ENCODE results near the gene TOP1.
"Not testable (repeated sequence)": the region's sequence is repeated elsewhere in the genome, so short reads cannot be mapped to it uniquely, and the experiment has no call there.

The TOP1 gene

DNA sequence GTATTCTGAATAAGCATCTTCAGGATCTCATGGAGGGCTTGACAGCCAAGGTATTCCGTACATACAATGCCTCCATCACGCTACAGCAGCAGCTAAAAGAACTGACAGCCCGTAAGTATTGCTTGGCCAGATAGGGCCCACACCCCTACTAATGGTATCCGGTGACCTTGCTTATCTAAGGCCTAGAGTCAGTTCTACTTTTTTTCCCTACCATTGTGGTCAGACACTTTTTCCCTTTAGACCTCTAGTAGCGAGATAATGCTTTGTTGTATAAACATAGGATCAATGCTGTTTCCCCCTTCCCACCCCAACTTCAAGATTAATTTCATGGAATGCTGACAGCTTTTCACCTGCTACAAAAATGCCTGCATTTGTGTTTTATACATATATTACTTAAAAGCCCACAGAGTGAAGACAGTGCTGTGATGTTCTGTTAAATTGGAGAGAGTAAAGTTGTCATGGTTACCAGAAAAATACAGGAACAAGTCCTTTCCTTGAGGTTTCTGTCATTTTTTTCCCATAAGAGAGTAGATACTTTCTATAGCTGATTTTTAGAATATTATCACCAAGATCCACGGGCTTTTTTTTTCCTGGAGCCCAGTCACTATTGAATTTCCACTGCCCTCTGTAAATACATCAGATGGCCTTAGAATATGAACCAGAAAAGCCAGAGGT, 87.8 kb downstream of the TOP1 start:
- in situ Hi-C loops (cut with MboI; ENCODE audit: low pct_unique_long_range_greater_than_20kb, low sequenced_read_pairs) = no loop called here
- DNase-seq = no peak

DNA sequence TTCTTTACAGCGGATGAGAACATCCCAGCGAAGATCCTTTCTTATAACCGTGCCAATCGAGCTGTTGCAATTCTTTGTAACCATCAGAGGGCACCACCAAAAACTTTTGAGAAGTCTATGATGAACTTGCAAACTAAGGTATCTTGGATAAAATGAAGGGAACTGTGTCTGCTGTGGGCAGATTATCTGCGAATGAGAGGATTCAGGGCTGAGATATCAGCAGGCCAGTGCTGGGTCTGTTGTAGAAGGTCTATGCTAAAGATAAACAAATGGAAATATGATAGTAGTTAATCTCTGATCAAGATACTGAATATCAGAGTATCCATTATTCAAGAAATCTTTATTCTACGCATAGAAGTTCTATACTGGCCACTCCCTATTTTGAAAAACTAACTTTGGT, 89.5 kb downstream of the TOP1 start:
- DNase-seq; in situ Hi-C loops (cut with MboI; ENCODE audit: low pct_unique_long_range_greater_than_20kb, low sequenced_read_pairs): not testable (repeated sequence)

DNA sequence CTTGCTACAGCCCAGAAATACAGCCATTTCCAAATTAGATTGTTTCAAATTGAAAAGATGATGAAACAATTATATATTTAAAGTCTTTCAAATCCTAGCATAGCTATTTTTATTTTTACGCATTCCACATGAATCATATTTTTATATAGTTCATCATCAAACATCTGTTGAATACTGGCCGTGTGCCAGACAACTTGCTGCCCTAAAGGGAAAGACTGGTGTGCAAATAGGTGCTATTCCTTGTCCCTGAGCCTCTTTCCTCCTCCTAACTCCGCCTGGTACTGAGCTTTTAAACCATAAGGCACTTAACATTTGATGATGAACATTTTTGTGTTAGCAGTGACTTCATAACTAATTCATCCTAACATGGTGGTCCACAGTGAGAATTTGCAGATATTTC, 90.0 kb downstream of the TOP1 start:
- no peak for DNase-seq

DNA sequence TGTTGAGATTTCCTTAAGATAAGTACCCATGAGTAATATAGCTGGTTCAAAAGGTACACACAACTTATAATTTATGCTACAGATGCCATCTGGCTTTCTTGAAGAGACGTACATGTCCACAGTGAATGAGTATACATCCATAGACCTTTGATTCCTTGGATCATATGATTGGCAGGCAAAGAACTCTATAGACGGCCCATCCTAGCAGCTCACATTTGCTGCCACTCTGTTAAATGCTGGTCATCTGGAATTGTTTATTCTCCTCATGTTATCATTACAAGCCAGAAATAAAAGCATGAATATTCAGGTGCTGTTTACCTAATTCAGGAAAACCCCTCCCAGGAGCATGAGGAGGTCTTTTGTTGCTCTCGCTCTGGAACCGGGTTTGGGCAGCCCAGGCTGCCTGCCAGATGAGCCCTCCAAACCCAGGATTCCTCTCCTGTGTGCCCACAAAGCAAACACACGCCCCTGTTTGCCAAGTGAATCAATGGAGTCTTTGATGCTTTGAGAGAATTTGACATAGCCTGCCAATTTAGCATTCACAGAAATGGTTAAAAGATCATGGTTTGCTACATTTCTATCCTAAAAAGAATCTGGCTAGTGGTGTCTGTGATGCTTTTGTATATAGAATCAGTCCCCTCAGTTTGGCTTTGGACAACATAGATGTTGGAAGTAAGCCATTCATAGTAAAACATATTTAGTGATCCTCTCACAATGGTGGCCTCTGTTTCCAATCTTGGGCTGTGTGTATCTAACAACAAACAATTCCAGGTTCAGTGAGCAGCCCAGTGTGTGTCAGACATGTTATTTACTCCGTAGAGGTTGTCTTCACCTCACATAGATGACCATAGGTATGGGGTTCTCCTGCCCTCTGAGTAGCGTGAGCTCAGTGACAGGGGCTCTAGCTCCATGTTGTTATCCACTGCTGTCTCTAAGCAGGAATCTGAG, 91.3 kb downstream of the TOP1 start:
- DNase-seq = no peak
- in situ Hi-C loops (cut with MboI; ENCODE audit: low pct_unique_long_range_greater_than_20kb, low sequenced_read_pairs) = no loop called here

More for the DNA sequence above, 90.0 kb downstream of the TOP1 start:
- in situ Hi-C loops (cut with MboI; ENCODE audit: low pct_unique_long_range_greater_than_20kb, low sequenced_read_pairs) = no loop called here

DNA sequence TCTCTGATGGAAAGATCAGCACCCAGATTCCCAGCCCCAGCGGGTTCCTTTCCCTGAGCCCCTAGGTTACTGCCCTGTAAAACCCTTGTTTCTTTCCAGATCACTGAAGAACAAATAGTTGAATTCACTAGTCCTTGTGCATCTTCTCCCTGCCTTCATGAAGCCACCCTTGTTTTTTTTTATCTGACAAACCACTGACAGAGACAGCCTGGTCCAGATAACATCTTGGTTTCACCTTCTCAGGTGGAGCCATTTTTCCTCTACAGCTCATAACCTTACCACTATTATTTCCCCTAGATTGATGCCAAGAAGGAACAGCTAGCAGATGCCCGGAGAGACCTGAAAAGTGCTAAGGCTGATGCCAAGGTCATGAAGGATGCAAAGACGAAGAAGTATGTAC, 92.8 kb downstream of the TOP1 start:
- in situ Hi-C loops (cut with MboI; ENCODE audit: low pct_unique_long_range_greater_than_20kb, low sequenced_read_pairs) = no loop called here
- no peak for DNase-seq

DNA sequence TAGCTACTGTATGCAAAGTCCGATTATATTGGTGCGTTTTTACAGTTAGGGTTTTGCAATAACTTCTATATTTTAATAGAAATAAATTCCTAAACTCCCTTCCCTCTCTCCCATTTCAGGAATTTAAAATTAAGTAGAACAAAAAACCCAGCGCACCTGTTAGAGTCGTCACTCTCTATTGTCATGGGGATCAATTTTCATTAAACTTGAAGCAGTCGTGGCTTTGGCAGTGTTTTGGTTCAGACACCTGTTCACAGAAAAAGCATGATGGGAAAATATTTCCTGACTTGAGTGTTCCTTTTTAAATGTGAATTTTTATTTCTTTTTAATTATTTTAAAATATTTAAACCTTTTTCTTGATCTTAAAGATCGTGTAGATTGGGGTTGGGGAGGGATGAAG, 95.0 kb downstream of the TOP1 start:
- no peak for DNase-seq
- in situ Hi-C loops (cut with MboI; ENCODE audit: low pct_unique_long_range_greater_than_20kb, low sequenced_read_pairs) = no loop called here

DNA sequence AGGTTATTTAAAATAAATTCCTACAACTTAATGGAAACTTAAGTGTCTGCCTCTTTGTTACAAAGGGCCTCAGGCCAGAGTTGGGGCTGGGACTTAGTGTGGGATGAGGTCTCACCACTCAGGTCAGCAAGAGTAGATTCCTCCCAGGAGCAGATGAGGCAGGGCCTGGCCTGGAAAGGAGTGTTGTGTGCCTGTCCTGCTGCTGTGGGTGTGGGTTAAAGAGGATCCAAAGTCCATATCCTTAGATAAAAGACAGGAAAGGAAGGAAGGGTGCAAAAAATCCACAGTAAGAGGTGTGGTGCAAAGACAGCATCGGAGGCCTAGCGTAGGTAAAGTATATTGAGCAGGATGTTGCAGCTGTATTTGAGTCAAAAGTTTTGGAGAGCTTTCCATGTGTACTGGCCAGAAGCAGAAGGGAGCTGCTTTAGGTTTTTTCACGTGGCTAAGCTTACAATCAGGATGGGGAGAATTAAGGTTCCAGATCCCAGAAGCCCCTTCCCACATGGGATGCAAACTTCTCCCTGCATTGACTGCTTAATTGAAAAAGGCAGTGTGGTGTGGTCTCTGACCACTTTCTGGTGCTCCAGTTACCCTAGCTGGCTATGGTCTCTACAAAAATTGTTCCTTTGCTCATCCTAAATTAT, 96.0 kb downstream of the TOP1 start:
- in situ Hi-C loops (cut with MboI; ENCODE audit: low pct_unique_long_range_greater_than_20kb, low sequenced_read_pairs) = no loop called here
- DNase-seq = no peak

DNA sequence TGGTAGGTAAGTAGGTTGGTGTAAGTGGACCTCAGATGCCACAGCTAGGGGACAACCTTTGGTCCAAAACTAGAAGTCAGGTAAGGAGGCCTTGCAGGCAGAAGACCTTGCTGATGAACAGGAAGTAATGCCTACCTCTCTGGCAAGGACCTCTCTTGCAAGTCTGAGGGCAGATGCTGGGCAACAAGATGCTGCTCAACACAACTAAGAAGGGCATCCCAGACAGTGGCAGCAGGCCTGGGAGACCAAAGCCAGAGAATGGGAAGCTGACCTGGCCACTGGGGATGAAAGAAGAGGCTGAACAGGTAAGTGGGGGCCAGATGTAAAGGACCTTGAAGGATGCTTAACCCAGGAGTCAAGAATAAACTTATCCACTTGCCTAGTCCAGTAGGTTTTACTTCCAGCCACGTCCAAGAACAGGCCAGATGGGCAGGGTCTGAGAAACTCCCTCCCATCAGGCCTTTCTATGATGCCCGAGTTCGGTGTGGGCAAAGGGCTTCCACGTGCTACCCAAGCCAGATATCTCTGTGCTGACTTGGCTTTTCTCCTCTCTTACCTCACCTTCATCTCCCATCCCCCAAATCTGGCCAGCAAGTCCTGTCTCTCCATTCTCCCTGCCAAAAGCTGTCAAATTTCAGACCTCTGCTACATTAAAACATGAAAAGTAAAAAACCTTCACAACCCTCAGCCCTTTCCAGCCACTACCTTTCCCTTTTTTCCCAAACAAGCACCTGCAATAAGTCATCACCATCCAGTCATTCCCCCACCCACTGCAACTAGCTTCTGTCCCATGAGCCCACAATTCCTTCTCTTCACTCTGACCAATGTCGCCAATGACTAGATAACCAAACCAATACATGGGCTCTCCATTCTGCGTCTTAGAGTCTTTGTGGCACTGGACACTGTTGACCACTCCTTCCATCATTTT, 97.2 kb downstream of the TOP1 start:
- DNase-seq = no peak
- in situ Hi-C loops (cut with MboI; ENCODE audit: low pct_unique_long_range_greater_than_20kb, low sequenced_read_pairs) = no loop called here

DNA sequence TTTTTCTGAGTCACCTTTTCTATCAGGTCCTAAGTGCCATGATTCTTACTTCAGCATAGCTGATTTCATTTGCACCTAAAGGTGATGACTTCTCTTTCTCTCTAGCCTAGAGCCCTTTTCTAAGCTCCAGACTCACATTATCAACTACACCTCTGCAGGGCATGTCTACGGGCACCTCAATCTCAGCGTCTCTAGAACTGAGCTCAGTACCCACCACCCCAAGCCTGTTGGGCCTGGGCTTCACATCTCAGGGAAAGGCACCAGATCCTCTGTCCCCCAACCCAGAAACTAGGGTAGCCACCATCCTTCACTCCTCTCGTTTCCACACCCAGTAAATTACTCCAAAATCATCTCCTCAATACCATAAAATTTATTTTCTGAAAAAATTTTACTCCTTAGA, 98.1 kb downstream of the TOP1 start:
- DNase-seq = no peak
- in situ Hi-C loops (cut with MboI; ENCODE audit: low pct_unique_long_range_greater_than_20kb, low sequenced_read_pairs) = no loop called here

DNA sequence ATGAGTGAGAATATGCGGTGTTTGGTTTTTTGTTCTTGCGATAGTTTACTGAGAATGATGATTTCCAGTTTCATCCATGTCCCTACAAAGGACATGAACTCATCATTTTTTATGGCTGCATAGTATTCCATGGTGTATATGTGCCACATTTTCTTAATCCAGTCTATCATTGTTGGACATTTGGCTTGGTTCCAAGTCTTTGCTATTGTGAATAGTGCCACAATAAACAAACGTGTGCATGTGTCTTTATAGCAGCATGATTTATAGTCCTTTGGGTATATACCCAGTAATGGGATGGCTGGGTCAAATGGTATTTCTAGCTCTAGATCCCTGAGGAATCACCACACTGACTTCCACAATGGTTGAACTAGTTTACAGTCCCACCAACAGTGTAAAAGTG, 99.7 kb downstream of the TOP1 start:
- in situ Hi-C loops (cut with MboI; ENCODE audit: low pct_unique_long_range_greater_than_20kb, low sequenced_read_pairs); DNase-seq: not testable (repeated sequence)

DNA sequence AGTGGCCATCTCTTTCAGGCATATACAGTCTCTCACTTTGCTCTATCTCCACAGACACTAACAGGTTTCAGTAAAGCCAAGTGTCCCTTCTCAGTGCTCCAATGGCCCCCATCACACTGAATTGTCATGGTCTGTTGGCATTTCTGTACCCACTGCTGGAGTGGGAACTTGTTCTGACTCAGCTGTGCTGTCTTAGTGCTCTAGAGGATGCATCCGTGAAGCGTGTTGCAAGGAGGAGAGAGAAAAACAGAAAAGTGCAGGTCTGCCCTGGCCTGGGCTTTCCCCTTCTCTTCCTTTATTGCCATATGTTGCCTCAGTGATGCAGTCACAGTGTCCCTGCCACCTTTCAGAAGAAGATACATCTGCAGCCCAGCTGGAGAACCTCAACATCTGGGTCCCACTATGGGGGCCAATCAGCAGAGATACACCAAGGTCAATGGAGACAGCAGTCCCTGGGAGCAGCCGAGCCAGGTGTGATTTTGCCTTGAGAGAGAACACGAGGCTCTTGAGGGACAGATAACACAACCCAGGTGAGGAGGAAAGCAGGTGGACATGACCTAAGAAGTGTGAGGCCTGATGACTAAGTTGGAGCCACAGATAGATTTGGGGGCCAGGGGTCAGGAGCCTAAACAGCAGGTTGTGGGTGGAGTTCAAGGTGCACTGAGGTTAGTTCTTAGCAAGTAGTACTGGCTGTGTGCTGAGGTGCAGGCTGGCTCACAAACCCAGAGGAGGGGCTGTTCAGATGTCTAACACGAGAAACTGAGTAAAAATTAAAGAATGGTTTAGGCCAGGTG, 103.2 kb downstream of the TOP1 start:
- in situ Hi-C loops (cut with MboI; ENCODE audit: low pct_unique_long_range_greater_than_20kb, low sequenced_read_pairs) = no loop called here
- DNase-seq = no peak

DNA sequence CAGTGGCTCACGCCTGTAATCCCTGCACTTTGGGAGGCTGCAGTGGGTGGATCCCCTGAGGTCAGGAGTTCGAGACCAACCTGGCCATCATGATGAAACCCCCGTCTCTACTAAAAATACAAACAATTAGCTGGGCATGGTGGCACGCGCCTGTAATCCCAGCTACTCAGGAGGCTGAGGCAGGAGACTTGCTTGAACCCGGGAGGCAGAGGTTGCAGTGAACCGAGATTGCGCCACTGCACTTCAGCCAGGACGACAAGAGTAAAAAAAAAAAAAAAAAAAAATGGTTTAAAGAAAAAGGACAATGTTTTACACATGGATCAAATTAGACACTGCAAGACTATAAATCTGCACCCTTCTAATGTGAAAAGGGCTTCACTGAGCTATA, 103.8 kb downstream of the TOP1 start:
- in situ Hi-C loops (cut with MboI; ENCODE audit: low pct_unique_long_range_greater_than_20kb, low sequenced_read_pairs) = not testable (repeated sequence)

DNA sequence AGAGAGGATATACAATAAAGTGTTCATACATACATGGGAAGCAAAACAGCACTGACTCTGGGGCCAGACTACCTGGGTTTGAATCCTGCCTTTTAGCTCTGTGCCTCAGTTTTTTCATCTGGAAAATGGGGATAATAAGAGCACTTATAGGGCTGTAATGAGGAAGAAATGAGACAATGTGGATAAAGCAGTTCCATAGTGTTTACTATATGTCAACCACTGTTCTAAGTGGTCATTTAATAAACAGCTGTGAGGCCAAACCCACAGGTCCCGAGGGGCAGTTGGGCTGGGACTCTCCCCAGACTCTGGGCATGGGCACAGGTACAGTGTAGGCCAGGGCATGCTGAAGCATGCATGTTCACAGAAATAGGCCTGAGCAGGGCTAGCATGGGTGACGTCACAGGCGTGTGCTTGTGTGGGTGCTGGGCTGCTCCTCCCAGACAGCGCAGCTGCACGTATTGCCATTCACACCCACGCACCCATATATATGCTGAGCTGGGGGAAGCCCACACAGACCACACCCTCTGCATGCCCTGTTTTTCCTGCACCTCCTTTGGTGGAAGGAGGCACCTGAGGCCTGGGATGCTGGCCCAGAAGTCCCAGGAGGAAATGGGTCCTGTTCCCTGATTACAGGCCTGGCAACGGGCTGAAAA, 105.2 kb downstream of the TOP1 start:
- no peak for DNase-seq
- in situ Hi-C loops (cut with MboI; ENCODE audit: low pct_unique_long_range_greater_than_20kb, low sequenced_read_pairs) = no loop called here

More for the DNA sequence above, 103.8 kb downstream of the TOP1 start:
- DNase-seq = not testable (repeated sequence)

DNA sequence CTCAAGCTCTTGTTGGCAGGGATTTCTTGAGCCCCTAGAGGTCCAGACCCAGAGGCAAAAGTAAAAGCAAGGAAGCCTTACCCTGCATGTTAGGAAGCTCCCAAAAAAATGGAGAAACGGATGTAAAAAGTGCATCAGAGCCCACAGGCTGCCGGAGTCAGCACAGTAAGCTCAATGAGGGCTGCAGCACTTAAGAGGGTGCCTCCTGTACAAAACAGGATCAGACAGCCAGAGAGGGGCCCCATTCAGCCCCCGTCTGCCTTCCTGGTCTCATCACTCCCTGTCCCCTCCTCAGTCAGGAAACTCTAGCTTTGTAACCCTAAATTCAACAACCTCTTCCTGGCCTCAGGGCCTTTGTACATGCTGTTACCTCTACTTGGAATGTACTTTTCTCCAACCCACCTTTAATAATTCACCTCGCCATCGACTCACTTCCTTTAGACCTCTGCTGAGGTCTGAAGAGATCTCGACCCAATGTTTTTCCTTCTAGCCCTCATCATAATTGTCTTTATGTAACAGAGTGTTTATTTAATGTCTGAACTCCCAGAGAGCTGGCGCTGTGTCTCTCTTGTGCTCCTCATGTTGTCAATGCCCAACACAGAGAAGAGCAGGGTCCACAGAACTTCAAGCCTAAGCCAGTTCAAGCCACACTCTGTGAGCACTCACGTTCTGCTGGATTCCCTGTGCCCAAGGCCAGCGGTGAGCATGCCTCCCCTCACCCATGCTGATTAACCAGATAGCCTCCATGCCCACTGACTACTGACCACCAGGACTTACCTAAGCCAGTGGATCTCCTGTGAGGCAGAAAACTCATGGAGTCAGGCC, 106.0 kb downstream of the TOP1 start:
- no peak for DNase-seq
- in situ Hi-C loops (cut with MboI; ENCODE audit: low pct_unique_long_range_greater_than_20kb, low sequenced_read_pairs) = no loop called here

DNA sequence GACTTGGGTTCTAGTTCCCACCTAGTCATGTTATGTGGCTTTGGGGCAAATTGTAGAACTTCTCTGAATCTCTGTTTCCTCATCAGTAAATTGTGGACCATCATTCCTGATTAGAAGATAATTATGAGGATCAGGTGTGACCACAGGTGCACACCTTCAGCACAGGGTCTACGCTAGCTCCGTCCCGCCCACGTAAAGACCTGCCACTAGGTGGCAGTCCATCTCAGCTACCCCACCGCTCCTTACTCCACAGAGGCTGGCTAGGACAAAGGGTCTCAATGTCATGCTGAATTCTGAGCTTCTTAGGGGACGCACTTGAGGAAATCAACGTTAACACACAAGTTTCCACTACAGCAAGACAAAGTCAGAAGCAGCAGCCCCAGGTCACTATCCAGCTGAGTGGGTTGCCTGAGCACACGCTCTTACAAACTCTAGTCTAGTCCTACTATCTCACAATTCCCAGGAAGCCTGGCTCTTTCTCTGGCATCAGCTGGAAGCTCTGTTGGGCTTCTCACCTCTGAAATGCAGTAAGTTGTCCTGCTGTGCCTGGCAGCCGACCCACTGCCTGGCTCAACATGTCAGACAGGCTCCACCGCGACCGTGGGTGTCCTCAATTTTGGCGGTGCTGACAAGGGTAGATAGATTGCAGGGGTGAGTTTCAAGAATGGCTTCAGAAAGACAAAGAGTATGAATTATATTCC, 106.7 kb downstream of the TOP1 start:
- in situ Hi-C loops (cut with MboI; ENCODE audit: low pct_unique_long_range_greater_than_20kb, low sequenced_read_pairs) = no loop called here

DNA sequence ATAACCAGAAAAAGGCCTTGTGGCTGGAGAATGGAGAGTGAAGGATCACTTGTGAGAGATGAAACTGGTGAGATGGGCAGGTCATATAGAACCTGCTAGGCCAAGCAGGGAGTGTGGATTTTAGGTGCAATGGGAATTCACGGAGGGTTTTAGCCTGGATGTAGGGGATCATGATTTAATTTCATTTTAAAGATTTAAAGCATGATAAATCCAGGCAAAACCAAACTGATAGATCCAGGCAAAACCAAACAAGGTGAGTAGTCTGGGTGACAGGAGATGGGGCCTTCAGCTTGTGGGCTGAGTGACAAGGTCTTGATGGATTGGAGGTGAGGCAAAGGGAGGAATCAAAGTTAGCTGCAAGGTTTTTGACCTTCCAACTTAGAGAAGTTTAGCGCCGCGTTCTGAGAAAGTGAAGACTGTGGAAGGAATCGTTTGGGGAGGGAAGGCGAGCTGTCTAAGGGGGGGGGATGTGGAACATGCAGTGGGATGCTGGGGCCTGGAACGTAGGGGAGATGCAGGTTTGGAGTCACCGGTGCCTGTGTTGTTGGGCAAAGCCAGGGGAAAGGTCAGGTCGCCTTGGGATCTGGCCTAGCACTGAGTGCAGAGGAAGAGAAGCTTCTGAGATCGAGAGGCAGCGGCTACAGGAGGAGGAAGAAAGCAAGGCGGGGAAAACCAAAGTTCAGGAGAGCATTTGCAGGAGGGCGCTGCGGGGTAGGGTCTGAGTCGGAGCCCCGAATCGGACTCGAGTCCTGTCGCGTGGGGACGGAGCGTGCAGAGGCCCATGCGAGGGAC, 107.5 kb downstream of the TOP1 start:
- in situ Hi-C loops (cut with MboI; ENCODE audit: low pct_unique_long_range_greater_than_20kb, low sequenced_read_pairs) = no loop called here

More for the DNA sequence above, 106.7 kb downstream of the TOP1 start:
- peak; percentile 72 for DNase-seq

More for the DNA sequence above, 107.5 kb downstream of the TOP1 start:
- DNase-seq = no peak

Measured in KBM-7 (cell line).